ENCODE data around the gene IL15RA.

- TF ChIP-seq, protein P1, sequence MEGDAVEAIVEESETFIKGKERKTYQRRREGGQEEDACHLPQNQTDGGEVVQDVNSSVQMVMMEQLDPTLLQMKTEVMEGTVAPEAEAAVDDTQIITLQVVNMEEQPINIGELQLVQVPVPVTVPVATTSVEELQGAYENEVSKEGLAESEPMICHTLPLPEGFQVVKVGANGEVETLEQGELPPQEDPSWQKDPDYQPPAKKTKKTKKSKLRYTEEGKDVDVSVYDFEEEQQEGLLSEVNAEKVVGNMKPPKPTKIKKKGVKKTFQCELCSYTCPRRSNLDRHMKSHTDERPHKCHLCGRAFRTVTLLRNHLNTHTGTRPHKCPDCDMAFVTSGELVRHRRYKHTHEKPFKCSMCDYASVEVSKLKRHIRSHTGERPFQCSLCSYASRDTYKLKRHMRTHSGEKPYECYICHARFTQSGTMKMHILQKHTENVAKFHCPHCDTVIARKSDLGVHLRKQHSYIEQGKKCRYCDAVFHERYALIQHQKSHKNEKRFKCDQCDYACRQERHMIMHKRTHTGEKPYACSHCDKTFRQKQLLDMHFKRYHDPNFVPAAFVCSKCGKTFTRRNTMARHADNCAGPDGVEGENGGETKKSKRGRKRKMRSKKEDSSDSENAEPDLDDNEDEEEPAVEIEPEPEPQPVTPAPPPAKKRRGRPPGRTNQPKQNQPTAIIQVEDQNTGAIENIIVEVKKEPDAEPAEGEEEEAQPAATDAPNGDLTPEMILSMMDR (conservative IDR thresholded peaks at IDR 0.05 in 1 of 2, IDR thresholded peaks at IDR 0.05 in 1 of 2; ENCODE audit: extremely low read depth in 1 of 2, insufficient read depth in 1 of 2, low read depth in 1 of 2, low read length in 2 of 2): no peak
- no peak for TF ChIP-seq EZH2 (IDR thresholded peaks at IDR 0.05; ENCODE audit: borderline replicate concordance, low read length)
These were observed 47.1 kb downstream of the IL15RA start for GRCh38 chr10:5930272-5930671.

All from mammary epithelial cell (primary cell).